MCF 10A (cell line): ENCODE measurements around the gene RALGPS1. TPM values are rescaled to one million over a fixed set of nuclear protein-coding genes. Genes with fewer than 3 reads are reported as not detected.

ENCODE experiments used
- BruUV-seq: library from RNA; stranded (reverse); fragments of 400-500 nt; replicated peaks from 2 replicates; lab custom pipeline; 2021; lab: Mats Ljungman, UMichigan
- CTCF ChIA-PET: fragments of 300-600 bp; sonication (Branson Sonifier 250); formaldehyde crosslinking; extraction: SDS; loops from one replicate; lab custom pipeline; 2021; ENCODE audit warnings: antibody characterized with exemption, inconsistent platforms; lab: Yijun Ruan, JAX
- POLR2A ChIA-PET: fragments of 300-600, 350-650 bp; sonication (Branson Sonifier 250); formaldehyde crosslinking; extraction: SDS; loops from one replicate; lab custom pipeline; 2020; ENCODE audit warnings: antibody characterized with exemption, inconsistent platforms; lab: Yijun Ruan, JAX
- DNase-seq: peaks from one replicate; pipeline ENCODE4 v3.0.0-alpha.2; 2018; ENCODE audit not compliant: unreplicated experiment
- H3K27ac Mint-ChIP-seq: one replicate; pipeline ENCODE4 v1.8.0; 2022; ENCODE audit warnings: mild to moderate bottlenecking, low read depth, mixed read lengths; ENCODE audit not compliant: unreplicated experiment
- H3K27me3 Mint-ChIP-seq: one replicate; pipeline ENCODE4 v1.8.0; 2022; ENCODE audit warnings: mixed read lengths; ENCODE audit not compliant: insufficient read depth, unreplicated experiment
- H3K36me3 Mint-ChIP-seq: one replicate; pipeline ENCODE4 v1.8.0; 2022; ENCODE audit warnings: mild to moderate bottlenecking, moderate library complexity, mixed read lengths; ENCODE audit not compliant: insufficient read depth, unreplicated experiment
- H3K4me1 Mint-ChIP-seq: one replicate; pipeline ENCODE4 v1.8.0; 2022; ENCODE audit warnings: mixed read lengths; ENCODE audit not compliant: insufficient read depth, unreplicated experiment
- H3K4me3 Mint-ChIP-seq: one replicate; pipeline ENCODE4 v1.8.0; 2022; ENCODE audit warnings: mild to moderate bottlenecking, moderate library complexity, mixed read lengths; ENCODE audit not compliant: unreplicated experiment
- H3K9me3 Mint-ChIP-seq: one replicate; pipeline ENCODE4 v1.8.0; 2022; ENCODE audit warnings: mixed read lengths; ENCODE audit not compliant: unreplicated experiment
- intact Hi-C: fragments of 100-400 bp; cut with micrococcal nuclease; formaldehyde crosslinking; loops from 2 replicates; pipeline ENCODE4 v1.14.1; 2022
- total RNA-seq: library from RNA; stranded (reverse); gene quantifications from 2 replicates; pipeline ENCODE4 v1.2.3, GENCODE V29; 2022
- TF ChIP-seq, protein P1 (sequence below): fragments of 200-600 bp; IDR thresholded peaks from one replicate; pipeline ENCODE4 v1.8.0; 2022; ENCODE audit warnings: antibody characterized with exemption, mild to moderate bottlenecking; ENCODE audit not compliant: unreplicated experiment

The RALGPS1 gene
- total RNA-seq, 1 experiment from 2014 or later, result 2.4 TPM

DNA sequence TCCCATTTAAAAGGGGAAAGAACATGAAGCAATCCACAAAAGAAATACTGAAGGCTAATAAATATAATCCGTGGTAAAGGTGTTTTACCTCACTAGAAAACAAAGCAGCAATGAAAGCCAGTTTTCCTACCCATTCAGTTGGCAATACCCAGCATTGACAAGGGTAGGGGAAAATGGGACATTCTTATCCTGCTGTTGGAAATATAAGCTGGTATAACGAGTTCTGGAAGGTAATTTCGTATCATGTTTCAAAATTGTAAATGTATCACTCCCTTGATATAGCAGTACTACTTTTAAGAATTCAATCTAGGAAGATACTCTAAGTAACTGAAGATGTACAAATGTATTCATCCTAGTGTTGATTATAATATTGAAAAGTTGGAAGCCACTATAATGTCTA is 22.9 kb upstream of the RALGPS1 start:
- no peaks in the 10 kb centered on the region for H3K4me1 Mint-ChIP-seq
- no peaks in the 10 kb centered on the region for H3K27me3 Mint-ChIP-seq
- H3K9me3 Mint-ChIP-seq, result no peaks in the 10 kb centered on the region
- ChIA-PET POLR2A (no interaction called here), CTCF (interaction anchor here (0.6 to 0.7 kb wide), 2 partner anchors 292 to 1721 kb away, joined by 3 read pairs; no protein-coding TSS in a partner anchor)
- BruUV-seq, result no TSS peak
- intact Hi-C loops, result no loop called here
- no peaks in the 10 kb centered on the region for H3K36me3 Mint-ChIP-seq
- TF ChIP-seq, protein P1, sequence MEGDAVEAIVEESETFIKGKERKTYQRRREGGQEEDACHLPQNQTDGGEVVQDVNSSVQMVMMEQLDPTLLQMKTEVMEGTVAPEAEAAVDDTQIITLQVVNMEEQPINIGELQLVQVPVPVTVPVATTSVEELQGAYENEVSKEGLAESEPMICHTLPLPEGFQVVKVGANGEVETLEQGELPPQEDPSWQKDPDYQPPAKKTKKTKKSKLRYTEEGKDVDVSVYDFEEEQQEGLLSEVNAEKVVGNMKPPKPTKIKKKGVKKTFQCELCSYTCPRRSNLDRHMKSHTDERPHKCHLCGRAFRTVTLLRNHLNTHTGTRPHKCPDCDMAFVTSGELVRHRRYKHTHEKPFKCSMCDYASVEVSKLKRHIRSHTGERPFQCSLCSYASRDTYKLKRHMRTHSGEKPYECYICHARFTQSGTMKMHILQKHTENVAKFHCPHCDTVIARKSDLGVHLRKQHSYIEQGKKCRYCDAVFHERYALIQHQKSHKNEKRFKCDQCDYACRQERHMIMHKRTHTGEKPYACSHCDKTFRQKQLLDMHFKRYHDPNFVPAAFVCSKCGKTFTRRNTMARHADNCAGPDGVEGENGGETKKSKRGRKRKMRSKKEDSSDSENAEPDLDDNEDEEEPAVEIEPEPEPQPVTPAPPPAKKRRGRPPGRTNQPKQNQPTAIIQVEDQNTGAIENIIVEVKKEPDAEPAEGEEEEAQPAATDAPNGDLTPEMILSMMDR, result no peak
- H3K27ac Mint-ChIP-seq, result no peak overlapping the region
- no peak for DNase-seq
- H3K4me3 Mint-ChIP-seq, result no peak overlapping the region

DNA sequence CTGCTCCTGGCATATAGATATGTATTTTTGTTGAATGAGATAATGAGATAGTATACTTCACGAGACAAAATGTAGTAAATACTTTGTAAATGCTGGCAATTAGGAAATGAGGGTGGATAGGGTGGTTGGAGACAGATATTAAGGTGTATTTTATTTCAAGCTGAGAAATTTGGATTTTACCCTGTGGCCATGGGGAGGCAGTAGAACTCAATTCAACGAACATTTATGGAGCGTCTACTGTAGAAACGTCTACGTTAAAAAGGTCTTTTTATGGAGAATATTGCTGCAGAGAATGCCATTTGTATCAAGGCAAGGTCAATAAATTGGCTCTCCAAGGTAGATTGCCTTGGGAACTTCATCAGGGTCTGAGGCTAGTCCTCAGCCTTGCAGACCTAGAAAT is 21.5 kb upstream of the RALGPS1 start:
- H3K4me3 Mint-ChIP-seq, result no peak overlapping the region
- H3K27me3 Mint-ChIP-seq, result no peaks in the 10 kb centered on the region
- H3K4me1 Mint-ChIP-seq, result no peaks in the 10 kb centered on the region
- BruUV-seq, result no TSS peak
- ChIA-PET POLR2A (no interaction called here), CTCF (interaction anchor here (0.6 kb wide), 1 partner anchor 109 kb away, joined by 4 read pairs; no protein-coding TSS in a partner anchor)
- no peaks in the 10 kb centered on the region for H3K9me3 Mint-ChIP-seq
- no peaks in the 10 kb centered on the region for H3K36me3 Mint-ChIP-seq
- TF ChIP-seq, protein P1, result no peak
- no peak overlapping the region for H3K27ac Mint-ChIP-seq
- no peak for DNase-seq
- intact Hi-C loops, result no loop called here

DNA sequence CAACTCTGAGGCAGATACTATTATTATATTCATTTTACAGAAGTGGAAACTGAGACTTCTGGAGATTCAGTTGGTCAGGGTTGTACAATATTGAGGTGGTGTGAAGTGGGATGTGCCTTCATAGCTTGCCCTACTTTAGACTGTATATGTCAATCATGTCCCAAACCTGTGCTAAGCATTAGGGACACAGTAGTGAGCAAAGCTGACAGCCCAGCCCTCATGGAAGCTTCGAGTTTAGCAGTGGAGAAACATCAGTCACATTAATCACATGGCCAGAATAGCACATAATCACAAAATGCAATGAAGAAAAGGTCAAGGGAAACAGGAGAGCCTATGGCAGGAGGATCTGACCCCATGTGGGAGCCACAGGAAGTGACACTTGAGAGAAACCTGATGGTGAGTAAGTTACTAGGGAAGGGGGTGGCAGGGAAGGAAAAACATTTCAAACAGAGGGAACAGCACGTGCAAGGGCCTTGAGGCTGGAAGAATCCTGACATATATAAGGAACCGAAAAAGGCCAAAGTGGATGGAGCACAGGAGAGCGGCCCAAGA is 20.5 kb upstream of the RALGPS1 start:
- DNase-seq, result no peak
- H3K4me3 Mint-ChIP-seq, result no peak overlapping the region
- H3K27ac Mint-ChIP-seq, result no peak overlapping the region
- no TSS peak for BruUV-seq
- no peaks in the 10 kb centered on the region for H3K36me3 Mint-ChIP-seq
- no peaks in the 10 kb centered on the region for H3K27me3 Mint-ChIP-seq
- TF ChIP-seq, protein P1, result no peak
- no peaks in the 10 kb centered on the region for H3K4me1 Mint-ChIP-seq
- POLR2A ChIA-PET, result no interaction called here
- CTCF ChIA-PET, result no interaction called here
- no peaks in the 10 kb centered on the region for H3K9me3 Mint-ChIP-seq
- intact Hi-C loops, result no loop called here

DNA sequence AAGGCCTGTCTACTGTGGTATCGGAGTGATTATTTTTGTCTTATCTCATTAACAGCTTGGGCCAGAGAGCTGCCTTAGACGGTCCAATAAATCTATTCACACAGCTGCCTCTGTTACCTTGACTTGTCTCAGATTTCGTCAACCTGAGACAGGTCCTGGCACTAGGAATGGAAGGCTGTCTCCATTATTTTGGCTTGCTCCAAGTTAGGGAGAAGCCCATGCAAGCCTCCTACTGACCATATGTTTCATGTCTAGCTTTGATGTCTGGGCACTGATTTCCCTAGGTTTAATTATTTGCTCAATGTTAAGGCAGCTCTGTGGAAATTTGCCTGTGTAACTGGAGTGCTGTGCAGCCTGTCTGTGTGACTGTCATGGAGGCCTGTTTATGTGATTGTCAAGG is 12.4 kb upstream of the RALGPS1 start:
- CTCF ChIA-PET, result interaction anchor here (1.2 kb wide), 1 partner anchor 42 kb away, joined by 5 read pairs; the partner anchor contains the start of gene ZBTB34
- H3K36me3 Mint-ChIP-seq, result no peaks in the 10 kb centered on the region

More for the DNA sequence above, 12.4 kb upstream of the RALGPS1 start:
- H3K9me3 Mint-ChIP-seq, result peaks cover 7% of the 10 kb centered on the region
- intact Hi-C loops, result no loop called here
- H3K27ac Mint-ChIP-seq, result no peak overlapping the region
- H3K4me3 Mint-ChIP-seq, result no peak overlapping the region
- TF ChIP-seq, protein P1, result no peak
- no peaks in the 10 kb centered on the region for H3K4me1 Mint-ChIP-seq
- BruUV-seq, result no TSS peak
- DNase-seq, result no peak
- H3K27me3 Mint-ChIP-seq, result peaks cover 5% of the 10 kb centered on the region
- POLR2A ChIA-PET, result no interaction called here
